HepG2 (cell line): ENCODE results near the gene AMZ2. TPM values are rescaled to one million over a fixed set of nuclear protein-coding genes. Genes with fewer than 3 reads are reported as not detected.

Experiments
- BCL3 ChIP-seq: sonication (generic); formaldehyde crosslinking; IDR thresholded peaks from 2 replicates; pipeline ENCODE4 v1.5.1; 2020; ENCODE audit warnings: mild to moderate bottlenecking, missing genetic modification reagents, moderate library complexity
- DPF2 ChIP-seq: sonication (generic); formaldehyde crosslinking; IDR thresholded peaks from 2 replicates; pipeline ENCODE4 v1.4.0; 2020; ENCODE audit warnings: mild to moderate bottlenecking, low read depth, missing genetic modification reagents, borderline replicate concordance
- ESRRA ChIP-seq: sonication (generic); formaldehyde crosslinking; IDR thresholded peaks from 2 replicates; pipeline ENCODE4 v1.5.1; 2020; ENCODE audit warnings: mild to moderate bottlenecking, low read depth, missing genetic modification reagents
- RXRB ChIP-seq: IDR thresholded peaks from 2 replicates; pipeline ENCODE4 v1.6.1; 2016; ENCODE audit warnings: borderline replicate concordance, missing genetic modification reagents, missing compliant biosample characterization
- SMARCC2 ChIP-seq: fragments of 450-650 bp; IDR thresholded peaks from 2 replicates; pipeline ENCODE4 v1.6.1; 2017; ENCODE audit warnings: antibody characterized with exemption, mild to moderate bottlenecking
- SMC3 ChIP-seq: IDR thresholded peaks from 2 replicates; pipeline ENCODE4 v1.6.1; 2011; ENCODE audit warnings: low read length, improper control_type of control experiment
- TBL1XR1 ChIP-seq: fragments of 150-350 bp; IDR thresholded peaks from 2 replicates; pipeline ENCODE4 v1.6.1; 2014; ENCODE audit warnings: borderline replicate concordance, low read length; ENCODE audit not compliant: partially characterized antibody
- TEAD2 ChIP-seq: sonication (generic); formaldehyde crosslinking; IDR thresholded peaks from 2 replicates; pipeline ENCODE4 v1.9.0; 2021; ENCODE audit warnings: missing genetic modification reagents
- TIGD3 ChIP-seq: sonication (generic); formaldehyde crosslinking; IDR thresholded peaks from 2 replicates; pipeline ENCODE4 v1.5.1; 2020; ENCODE audit warnings: mild to moderate bottlenecking, missing genetic modification reagents, borderline replicate concordance
- TRIM22 ChIP-seq: fragments of 450-650 bp; IDR thresholded peaks from 2 replicates; pipeline ENCODE4 v1.6.1; 2017
- ZNF672 ChIP-seq: sonication (generic); formaldehyde crosslinking; IDR thresholded peaks from 2 replicates; pipeline ENCODE4 v1.8.1; 2022; ENCODE audit warnings: missing genetic modification reagents
- polyA plus RNA-seq, 8 experiments: library from polyadenylated mRNA; depleted of rRNA in 3 of 8; stranded (reverse) in 7 of 8; unstranded in 1 of 8; fragments of >200 nt; fragmentation: Illumina TruSeq in 4 of 8; extraction: Trizol in 4 of 8; gene quantifications; 2 replicates each; pipeline versions ENCODE4 v1.2.1 to v1.2.3, GENCODE V29; 2011 to 2016; ENCODE audit warnings: low read depth in 4 of 8, missing spikeins in 1 of 8, mixed read lengths in 1 of 8; ENCODE audit not compliant: insufficient read depth in 1 of 8
- total RNA-seq, 5 experiments: library from RNA; depleted of rRNA; stranded (reverse); fragments of >200 nt; fragmentation: Illumina TruSeq; extraction: Trizol; gene quantifications; 2 replicates each; pipeline ENCODE4 v1.2.3, GENCODE V29; 2016; ENCODE audit warnings: low read depth in 1 of 5
- TF ChIP-seq, protein P1 (sequence below): sonication (generic); formaldehyde crosslinking; IDR thresholded peaks from 2 replicates; pipeline ENCODE4 v1.9.0; 2021; ENCODE audit warnings: missing genetic modification reagents, borderline replicate concordance
- TF ChIP-seq, protein P2 (sequence below): sonication (generic); formaldehyde crosslinking; IDR thresholded peaks from 2 replicates; pipeline ENCODE4 v1.5.0; 2020; ENCODE audit warnings: mild to moderate bottlenecking, missing genetic modification reagents
- TF ChIP-seq, protein P3 (sequence below): sonication (generic); formaldehyde crosslinking; IDR thresholded peaks from 2 replicates; pipeline ENCODE4 v1.5.1; 2020; ENCODE audit warnings: mild to moderate bottlenecking, missing genetic modification reagents

Gene AMZ2
- total and polyA plus RNA-seq, 2 of the 13 experiments (the other 11 are each of a cell fraction or from before 2014, with no cell fraction given), result 86.9 to 90.2 TPM

GRCh38 chr17:68291836-68292688, 44.2 kb downstream of the AMZ2 start (continued):
- TF ChIP-seq, protein P1, sequence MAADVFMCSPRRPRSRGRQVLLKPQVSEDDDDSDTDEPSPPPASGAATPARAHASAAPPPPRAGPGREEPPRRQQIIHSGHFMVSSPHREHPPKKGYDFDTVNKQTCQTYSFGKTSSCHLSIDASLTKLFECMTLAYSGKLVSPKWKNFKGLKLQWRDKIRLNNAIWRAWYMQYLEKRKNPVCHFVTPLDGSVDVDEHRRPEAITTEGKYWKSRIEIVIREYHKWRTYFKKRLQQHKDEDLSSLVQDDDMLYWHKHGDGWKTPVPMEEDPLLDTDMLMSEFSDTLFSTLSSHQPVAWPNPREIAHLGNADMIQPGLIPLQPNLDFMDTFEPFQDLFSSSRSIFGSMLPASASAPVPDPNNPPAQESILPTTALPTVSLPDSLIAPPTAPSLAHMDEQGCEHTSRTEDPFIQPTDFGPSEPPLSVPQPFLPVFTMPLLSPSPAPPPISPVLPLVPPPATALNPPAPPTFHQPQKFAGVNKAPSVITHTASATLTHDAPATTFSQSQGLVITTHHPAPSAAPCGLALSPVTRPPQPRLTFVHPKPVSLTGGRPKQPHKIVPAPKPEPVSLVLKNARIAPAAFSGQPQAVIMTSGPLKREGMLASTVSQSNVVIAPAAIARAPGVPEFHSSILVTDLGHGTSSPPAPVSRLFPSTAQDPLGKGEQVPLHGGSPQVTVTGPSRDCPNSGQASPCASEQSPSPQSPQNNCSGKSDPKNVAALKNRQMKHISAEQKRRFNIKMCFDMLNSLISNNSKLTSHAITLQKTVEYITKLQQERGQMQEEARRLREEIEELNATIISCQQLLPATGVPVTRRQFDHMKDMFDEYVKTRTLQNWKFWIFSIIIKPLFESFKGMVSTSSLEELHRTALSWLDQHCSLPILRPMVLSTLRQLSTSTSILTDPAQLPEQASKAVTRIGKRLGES (CRISPR knock-in tag), result no peak
- peak; percentile 27; the same call in 1 of the 2 replicates for TF ChIP-seq SMC3
- TF ChIP-seq, protein P2, sequence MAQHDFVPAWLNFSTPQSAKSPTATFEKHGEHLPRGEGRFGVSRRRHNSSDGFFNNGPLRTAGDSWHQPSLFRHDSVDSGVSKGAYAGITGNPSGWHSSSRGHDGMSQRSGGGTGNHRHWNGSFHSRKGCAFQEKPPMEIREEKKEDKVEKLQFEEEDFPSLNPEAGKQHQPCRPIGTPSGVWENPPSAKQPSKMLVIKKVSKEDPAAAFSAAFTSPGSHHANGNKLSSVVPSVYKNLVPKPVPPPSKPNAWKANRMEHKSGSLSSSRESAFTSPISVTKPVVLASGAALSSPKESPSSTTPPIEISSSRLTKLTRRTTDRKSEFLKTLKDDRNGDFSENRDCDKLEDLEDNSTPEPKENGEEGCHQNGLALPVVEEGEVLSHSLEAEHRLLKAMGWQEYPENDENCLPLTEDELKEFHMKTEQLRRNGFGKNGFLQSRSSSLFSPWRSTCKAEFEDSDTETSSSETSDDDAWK (CRISPR knock-in tag), result no peak
- peak; percentile 72 for TF ChIP-seq RXRB
- TF ChIP-seq TEAD2 (CRISPR knock-in tag), result no peak
- no peak for TF ChIP-seq SMARCC2
- TF ChIP-seq TBL1XR1, result no peak
- TF ChIP-seq, protein P3, sequence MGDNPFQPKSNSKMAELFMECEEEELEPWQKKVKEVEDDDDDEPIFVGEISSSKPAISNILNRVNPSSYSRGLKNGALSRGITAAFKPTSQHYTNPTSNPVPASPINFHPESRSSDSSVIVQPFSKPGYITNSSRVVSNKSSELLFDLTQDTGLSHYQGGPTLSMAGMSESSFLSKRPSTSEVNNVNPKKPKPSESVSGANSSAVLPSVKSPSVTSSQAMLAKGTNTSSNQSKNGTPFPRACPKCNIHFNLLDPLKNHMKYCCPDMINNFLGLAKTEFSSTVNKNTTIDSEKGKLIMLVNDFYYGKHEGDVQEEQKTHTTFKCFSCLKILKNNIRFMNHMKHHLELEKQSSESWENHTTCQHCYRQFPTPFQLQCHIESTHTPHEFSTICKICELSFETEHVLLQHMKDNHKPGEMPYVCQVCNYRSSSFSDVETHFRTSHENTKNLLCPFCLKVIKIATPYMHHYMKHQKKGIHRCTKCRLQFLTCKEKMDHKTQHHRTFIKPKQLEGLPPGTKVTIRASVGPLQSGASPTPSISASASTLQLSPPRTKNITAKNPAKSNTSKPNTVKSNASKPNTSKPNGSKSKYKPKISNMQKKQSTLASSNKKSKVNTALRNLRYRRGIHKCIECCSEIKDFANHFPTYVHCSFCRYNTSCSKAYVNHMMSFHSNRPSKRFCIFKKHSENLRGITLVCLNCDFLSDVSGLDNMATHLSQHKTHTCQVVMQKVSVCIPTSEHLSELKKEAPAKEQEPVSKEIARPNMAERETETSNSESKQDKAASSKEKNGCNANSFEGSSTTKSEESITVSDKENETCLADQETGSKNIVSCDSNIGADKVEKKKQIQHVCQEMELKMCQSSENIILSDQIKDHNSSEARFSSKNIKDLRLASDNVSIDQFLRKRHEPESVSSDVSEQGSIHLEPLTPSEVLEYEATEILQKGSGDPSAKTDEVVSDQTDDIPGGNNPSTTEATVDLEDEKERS (CRISPR knock-in tag), result peak; percentile 92
- TF ChIP-seq DPF2 (CRISPR knock-in tag), result no peak; the same call in 1 of the 2 replicates
- TF ChIP-seq ESRRA (CRISPR knock-in tag), result no peak
- TF ChIP-seq TIGD3 (CRISPR knock-in tag), result peak; percentile 61; the same call in 1 of the 2 replicates
- peak; percentile 9; the same call in 1 of the 2 replicates for TF ChIP-seq BCL3 (CRISPR knock-in tag)
- TF ChIP-seq ZNF672 (CRISPR knock-in tag), result no peak
- TF ChIP-seq TRIM22, result no peak
